K562 (cell line): ENCODE data around the gene TAMALIN. TPM values are rescaled to one million over a fixed set of nuclear protein-coding genes. Genes with fewer than 3 reads are reported as not detected.

Source experiments
- CTCFL ChIP-seq: IDR thresholded peaks from 2 replicates; pipeline ENCODE4 v1.6.1; 2011; ENCODE audit warnings: borderline replicate concordance, low read depth, mild to moderate bottlenecking, moderate library complexity, low read length; ENCODE audit not compliant: insufficient read depth, poor library complexity, severe bottlenecking
- HDAC2 ChIP-seq: fragments of 450-650 bp; IDR thresholded peaks from 2 replicates; pipeline ENCODE4 v1.6.1; 2016; ENCODE audit warnings: mild to moderate bottlenecking
- REST ChIP-seq, 2 experiments: fragments of 450-650 bp; formaldehyde crosslinking in 1 of 2; IDR thresholded peaks; 2 replicates each; pipeline versions ENCODE4 v1.4.0 to v1.6.1; 2014 to 2020; ENCODE audit warnings: mild to moderate bottlenecking in 2 of 2, borderline replicate concordance in 1 of 2, low read depth in 1 of 2
- ZBTB7A ChIP-seq: IDR thresholded peaks from 2 replicates; pipeline ENCODE4 v1.6.1; 2011; ENCODE audit warnings: low read depth, mild to moderate bottlenecking, low read length, moderate library complexity, borderline replicate concordance; ENCODE audit not compliant: control insufficient read depth
- polyA plus RNA-seq, 8 experiments: library from polyadenylated mRNA; depleted of rRNA in 4 of 8; stranded (reverse) in 5 of 8; unstranded in 3 of 8; fragments of >200 nt; fragmentation: Nextera tagmentation in 2 of 8; fragmentation: Illumina TruSeq in 1 of 8; extraction: Ambion mirVana in 2 of 8; extraction: Trizol in 1 of 8; gene quantifications; 2 replicates each; pipeline versions ENCODE4 v1.2.1 to v1.2.3, GENCODE V29; 2011 to 2014; ENCODE audit warnings: inconsistent platforms in 1 of 8, missing spikeins in 1 of 8
- total RNA-seq, 7 experiments: library from RNA; depleted of rRNA in 6 of 7; stranded (reverse); fragments of >200 nt in 6 of 7; fragmentation: Illumina TruSeq in 2 of 7; extraction: Trizol in 2 of 7; gene quantifications; 2 replicates each; pipeline versions ENCODE4 v1.2.1 to v1.2.3, GENCODE V29; 2011 to 2021; ENCODE audit warnings: low replicate concordance in 1 of 7
- TF ChIP-seq, protein P1 (sequence below), 2 experiments: fragments of 450-650 bp; IDR thresholded peaks; 2 replicates each; pipeline ENCODE4 v1.6.1; 2016; ENCODE audit warnings: mild to moderate bottlenecking in 2 of 2, borderline replicate concordance in 1 of 2, low read depth in 1 of 2, moderate library complexity in 1 of 2

TAMALIN gene
- total and polyA plus RNA-seq, 9 of the 15 experiments (the other 6 are each of a cell fraction or from before 2014, with no cell fraction given) = 0.74 to 2.2 (median 1.5) TPM; not detected in 2

GRCh38 chr12:51970904-51971646, 35.7 kb upstream of the TAMALIN start (continued):
- TF ChIP-seq, protein P1, sequence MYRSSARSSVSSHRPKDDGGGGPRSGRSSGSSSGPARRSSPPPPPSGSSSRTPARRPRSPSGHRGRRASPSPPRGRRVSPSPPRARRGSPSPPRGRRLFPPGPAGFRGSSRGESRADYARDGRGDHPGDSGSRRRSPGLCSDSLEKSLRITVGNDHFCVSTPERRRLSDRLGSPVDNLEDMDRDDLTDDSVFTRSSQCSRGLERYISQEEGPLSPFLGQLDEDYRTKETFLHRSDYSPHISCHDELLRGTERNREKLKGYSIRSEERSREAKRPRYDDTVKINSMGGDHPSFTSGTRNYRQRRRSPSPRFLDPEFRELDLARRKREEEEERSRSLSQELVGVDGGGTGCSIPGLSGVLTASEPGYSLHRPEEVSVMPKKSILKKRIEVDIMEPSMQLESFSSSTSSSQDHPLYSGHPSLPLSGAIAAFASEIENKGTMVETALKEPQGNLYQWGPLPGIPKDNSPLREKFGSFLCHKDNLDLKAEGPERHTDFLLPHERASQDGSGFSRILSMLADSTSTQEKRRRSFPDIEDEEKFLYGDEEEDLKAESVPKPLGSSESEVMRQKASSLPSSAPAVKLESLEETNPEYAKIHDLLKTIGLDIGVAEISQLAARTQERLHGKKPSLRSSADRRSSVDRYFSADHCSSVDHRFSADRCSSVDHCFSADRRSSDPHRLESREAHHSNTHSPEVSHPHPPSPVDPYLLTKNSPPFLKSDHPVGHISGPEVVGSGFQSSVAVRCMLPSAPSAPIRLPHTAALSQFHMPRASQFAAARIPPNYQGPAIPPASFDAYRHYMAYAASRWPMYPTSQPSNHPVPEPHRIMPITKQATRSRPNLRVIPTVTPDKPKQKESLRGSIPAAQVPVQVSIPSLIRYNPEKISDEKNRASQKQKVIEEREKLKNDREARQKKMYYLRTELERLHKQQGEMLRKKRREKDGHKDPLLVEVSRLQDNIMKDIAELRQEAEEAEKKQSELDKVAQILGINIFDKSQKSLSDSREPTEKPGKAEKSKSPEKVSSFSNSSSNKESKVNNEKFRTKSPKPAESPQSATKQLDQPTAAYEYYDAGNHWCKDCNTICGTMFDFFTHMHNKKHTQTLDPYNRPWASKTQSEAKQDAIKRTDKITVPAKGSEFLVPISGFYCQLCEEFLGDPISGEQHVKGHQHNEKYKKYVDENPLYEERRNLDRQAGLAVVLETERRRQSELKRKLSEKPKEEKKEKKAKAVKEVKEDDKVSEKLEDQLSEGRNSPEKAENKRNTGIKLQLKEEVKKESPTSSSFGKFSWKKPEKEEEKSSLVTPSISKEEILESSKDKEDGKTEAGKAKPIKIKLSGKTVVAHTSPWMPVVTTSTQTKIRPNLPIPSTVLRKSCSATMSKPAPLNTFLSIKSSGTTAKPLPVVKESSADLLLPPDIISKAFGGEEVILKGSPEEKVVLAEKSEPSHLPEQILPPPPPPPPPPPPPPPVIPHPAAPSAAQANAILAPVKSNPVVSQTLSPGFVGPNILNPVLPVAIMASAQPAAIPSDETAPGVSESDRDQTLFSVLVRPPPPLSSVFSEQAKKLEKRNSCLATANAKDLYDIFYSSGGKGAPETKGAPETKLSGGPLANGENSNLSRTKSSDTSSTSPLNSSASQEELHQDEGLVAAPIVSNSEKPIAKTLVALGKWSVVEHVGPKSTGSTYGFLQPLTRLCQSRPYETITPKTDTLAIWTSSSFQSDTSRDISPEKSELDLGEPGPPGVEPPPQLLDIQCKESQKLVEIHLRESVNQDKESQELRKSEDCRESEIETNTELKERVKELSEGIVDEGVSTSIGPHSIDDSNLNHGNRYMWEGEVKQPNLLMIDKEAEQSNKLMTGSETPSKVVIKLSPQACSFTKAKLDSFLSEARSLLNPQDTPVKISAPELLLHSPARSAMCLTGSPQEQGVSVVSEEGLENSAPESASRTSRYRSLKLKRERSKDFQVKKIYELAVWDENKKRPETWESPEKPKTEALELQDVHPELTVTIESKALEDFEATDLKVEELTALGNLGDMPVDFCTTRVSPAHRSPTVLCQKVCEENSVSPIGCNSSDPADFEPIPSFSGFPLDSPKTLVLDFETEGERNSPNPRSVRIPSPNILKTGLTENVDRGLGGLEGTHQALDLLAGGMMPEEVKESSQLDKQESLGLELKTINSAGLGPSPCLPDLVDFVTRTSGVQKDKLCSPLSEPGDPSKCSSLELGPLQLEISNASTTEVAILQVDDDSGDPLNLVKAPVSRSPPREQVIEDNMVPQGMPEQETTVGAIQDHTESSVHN (IDR thresholded peaks at IDR 0.05; ENCODE audit: borderline replicate concordance in 1 of 2, low read depth in 1 of 2) = no peak
- TF ChIP-seq REST (IDR thresholded peaks at IDR 0.05; ENCODE audit: borderline replicate concordance) (peak; percentile 33; the same call in 1 of the 2 replicates), REST (CRISPR knock-in tag; IDR thresholded peaks at IDR 0.05; ENCODE audit: low read depth) (no peak), ZBTB7A (peak; percentile 71; the same call in 1 of the 2 replicates), CTCFL (peak; percentile 63), HDAC2 (0 out of 2 replicates have a peak, but pooled peaks have one; percentile 11)
